SK-N-SH (cell line): ENCODE results near the gene SMARCC1. TPM values are rescaled to one million over a fixed set of nuclear protein-coding genes. Genes with fewer than 3 reads are reported as not detected.

Experiments used
- CTCF ChIA-PET: fragments of 300-600, 350-600 bp; formaldehyde crosslinking; extraction: SDS; loops from one replicate; lab custom pipeline; 2021; lab: Yijun Ruan, JAX
- POLR2A ChIA-PET: fragments of 350-600 bp; sonication (Branson Sonifier 250); formaldehyde crosslinking; extraction: SDS; loops from one replicate; lab custom pipeline; 2020; ENCODE audit warnings: antibody characterized with exemption, inconsistent platforms; lab: Yijun Ruan, JAX
- DNase-seq: peaks from one replicate; pipeline ENCODE4 v3.0.0; 2012
- H2AFZ ChIP-seq: fragments of 200-600 bp; sonication (generic); 2 replicates; pipeline ENCODE4 v1.8.1; 2016; ENCODE audit warnings: antibody characterized with exemption, mild to moderate bottlenecking, low read depth
- H3F3A ChIP-seq: fragments of 200-600 bp; sonication (generic); replicated peaks from 2 replicates; pipeline ENCODE3; 2016; ENCODE audit warnings: antibody characterized with exemption, mild to moderate bottlenecking; ENCODE audit not compliant: insufficient read depth
- H3K27ac ChIP-seq, 2 experiments: fragments of 200-500 bp in 1 of 2; fragments of 200-600 bp in 1 of 2; sonication (Bioruptor generic) in 1 of 2; sonication (generic), shearing (Covaris generic) in 1 of 2; 2 replicates each; pipeline versions ENCODE4 v1.5.1 to v1.6.1; 2014 to 2016; ENCODE audit warnings: low read depth in 2 of 2, inconsistent platforms in 1 of 2, low read length in 1 of 2, mild to moderate bottlenecking in 1 of 2, mixed read lengths in 1 of 2
- H3K27me3 ChIP-seq: fragments of 200-600 bp; sonication (generic), shearing (Covaris generic); 2 replicates; pipeline ENCODE4 v1.6.1; 2016; ENCODE audit warnings: mixed run types; ENCODE audit not compliant: insufficient read depth
- H3K36me3 ChIP-seq, 2 experiments: fragments of 200-500 bp in 1 of 2; fragments of 200-600 bp in 1 of 2; sonication (Bioruptor generic) in 1 of 2; sonication (generic) in 1 of 2; replicated peaks in 1 of 2; 2 replicates each; pipeline versions ENCODE3 to v1.5.1; 2014 to 2016; ENCODE audit warnings: low read length in 1 of 2, mild to moderate bottlenecking in 1 of 2; ENCODE audit not compliant: insufficient read depth in 2 of 2, control insufficient read depth in 1 of 2
- H3K4me1 ChIP-seq, 2 experiments: fragments of 200-500 bp in 1 of 2; fragments of 200-600 bp in 1 of 2; sonication (Bioruptor generic) in 1 of 2; sonication (generic), shearing (Covaris generic) in 1 of 2; 2 replicates each; pipeline versions ENCODE4 v1.5.1 to v1.6.1; 2014 to 2016; ENCODE audit warnings: low read depth in 1 of 2, low read length in 1 of 2, mixed run types in 1 of 2; ENCODE audit not compliant: insufficient read depth in 2 of 2, control insufficient read depth in 1 of 2
- H3K4me2 ChIP-seq: fragments of 200-600 bp; sonication (generic), shearing (Covaris generic); 2 replicates; pipeline ENCODE4 v1.6.1; 2017; ENCODE audit warnings: mixed run types
- H3K4me3 ChIP-seq, 2 experiments: fragments of 200-500 bp in 1 of 2; fragments of 200-600 bp in 1 of 2; sonication (Bioruptor generic) in 1 of 2; sonication (generic), shearing (Covaris generic) in 1 of 2; 2 replicates each; pipeline versions ENCODE4 v1.5.1 to v1.8.1; 2014 to 2016; ENCODE audit warnings: low read depth in 2 of 2, inconsistent platforms in 1 of 2, low read length in 1 of 2, mild to moderate bottlenecking in 1 of 2, mixed read lengths in 1 of 2, moderate library complexity in 1 of 2
- H3K79me2 ChIP-seq: fragments of 200-600 bp; sonication (generic); 2 replicates; pipeline ENCODE4 v1.8.1; 2017; ENCODE audit warnings: mild to moderate bottlenecking; ENCODE audit not compliant: insufficient read depth
- H3K9ac ChIP-seq: fragments of 200-600 bp; sonication (generic); 2 replicates; pipeline ENCODE4 v1.6.1; 2017; ENCODE audit warnings: mixed run types
- H3K9me2 ChIP-seq: fragments of 200-600 bp; sonication (generic); 2 replicates; pipeline ENCODE4 v1.6.1; 2017; ENCODE audit warnings: mixed run types
- H3K9me3 ChIP-seq: fragments of 200-600 bp; sonication (generic); 2 replicates; pipeline ENCODE4 v1.6.1; 2017; ENCODE audit warnings: mixed run types, mild to moderate bottlenecking, moderate library complexity
- H4K20me1 ChIP-seq: fragments of 200-600 bp; sonication (generic); 2 replicates; pipeline ENCODE4 v1.6.1; 2017; ENCODE audit warnings: mild to moderate bottlenecking, mixed run types; ENCODE audit not compliant: insufficient read depth
- EP300 ChIP-seq, 2 experiments: IDR thresholded peaks; 2 replicates each; pipeline versions ENCODE4 v1.4.0 to v1.6.1; 2012; ENCODE audit warnings: borderline replicate concordance in 1 of 2, low read depth in 1 of 2, low read length in 1 of 2
- EZH2phosphoT487 ChIP-seq: fragments of 200-600 bp; sonication (generic); IDR thresholded peaks from 2 replicates; pipeline ENCODE4 v1.6.1; 2017; ENCODE audit warnings: low read depth, mixed run types, mild to moderate bottlenecking, antibody characterized with exemption, moderate library complexity, borderline replicate concordance
- GATA2 ChIP-seq: sonication (generic); formaldehyde crosslinking; IDR thresholded peaks from 2 replicates; pipeline ENCODE4 v1.5.0; 2020; ENCODE audit warnings: mild to moderate bottlenecking, missing genetic modification reagents
- JUND ChIP-seq: IDR thresholded peaks from 2 replicates; pipeline ENCODE4 v1.4.0; 2012
- MEF2A ChIP-seq: IDR thresholded peaks from 2 replicates; pipeline ENCODE4 v1.4.0; 2012; ENCODE audit warnings: low read depth, borderline replicate concordance
- RXRA ChIP-seq: IDR thresholded peaks from 2 replicates; pipeline ENCODE4 v1.4.0; 2012; ENCODE audit warnings: low read depth, mild to moderate bottlenecking, borderline replicate concordance
- TAF1 ChIP-seq: IDR thresholded peaks from 2 replicates; pipeline ENCODE4 v1.6.1; 2012; ENCODE audit warnings: low read depth, mild to moderate bottlenecking, low read length, moderate library complexity, borderline replicate concordance
- YY1 ChIP-seq: IDR thresholded peaks from 2 replicates; pipeline ENCODE4 v1.4.0; 2012; ENCODE audit warnings: low read depth, mild to moderate bottlenecking
- WGBS: methylation state at CpG from one replicate; pipeline ENCODE4 v1.1.6; 2017; ENCODE audit warnings: low lambda C conversion rate; 5-methylcytosine and 5-hydroxymethylcytosine counted together
- polyA plus RNA-seq, 3 experiments: library from polyadenylated mRNA; depleted of rRNA; stranded (reverse); fragments of >200 nt; gene quantifications; 2 replicates each; pipeline ENCODE4 v1.2.3, GENCODE V29; 2012
- TF ChIP-seq, protein P1 (sequence below): fragments of 150-350 bp; IDR thresholded peaks from 2 replicates; pipeline ENCODE4 v1.6.1; 2017; ENCODE audit warnings: antibody characterized with exemption, low read length, low read depth, borderline replicate concordance

SMARCC1 gene
- polyA plus RNA-seq, 1 of the 3 experiments (the other 2 are of a cell fraction) = 16.5 TPM

DNA sequence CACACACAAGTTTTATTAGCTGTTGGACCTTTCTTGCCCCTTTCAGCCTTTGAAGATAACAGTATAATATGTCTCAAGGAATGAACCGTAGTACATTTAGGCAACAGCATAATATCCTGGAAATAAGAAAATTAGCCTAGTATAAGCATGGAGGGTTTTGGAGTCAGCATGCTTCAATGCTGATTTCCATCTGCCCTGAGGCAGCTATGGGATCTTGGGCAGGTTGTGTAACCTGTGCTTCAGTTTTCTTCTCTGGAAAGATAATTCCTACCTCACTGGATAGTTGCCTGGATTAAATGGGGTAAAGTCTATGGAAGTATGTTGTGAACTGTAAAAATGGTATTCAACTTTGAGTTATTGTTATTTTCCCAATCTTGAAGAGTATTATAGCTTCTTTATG, 22.9 kb upstream of the SMARCC1 start:
- peak overlapping the region in 1 of 2 experiments; percentile 100; a peak in 1 of 4 replicates for H3K4me3 ChIP-seq
- H4K20me1 ChIP-seq = no peaks in the 10 kb centered on the region
- CTCF ChIA-PET = interaction anchor here (1.5 to 2.0 kb wide), 3 partner anchors 20 to 291 kb away, joined by 6 to 14 read pairs (median 8); partner anchors contain the start of gene ELP6
- 94% methylated on average over 1 of the region's 1 CpG for WGBS
- H3F3A ChIP-seq = peaks cover 17% of the 10 kb centered on the region
- H3K4me2 ChIP-seq = peak overlapping the region; percentile 99; the same call in 1 of the 2 replicates
- H3K27ac ChIP-seq = no peak overlapping the region
- H3K9ac ChIP-seq = no peak overlapping the region
- TF ChIP-seq YY1 (no peak), MEF2A (no peak), EP300 (IDR thresholded peaks at IDR 0.05; ENCODE audit: borderline replicate concordance in 1 of 2, low read depth in 1 of 2, low read length in 1 of 2) (no peak), GATA2 (CRISPR knock-in tag) (no peak), JUND (no peak), RXRA (no peak), EZH2phosphoT487 (no peak)
- TF ChIP-seq, protein P1, sequence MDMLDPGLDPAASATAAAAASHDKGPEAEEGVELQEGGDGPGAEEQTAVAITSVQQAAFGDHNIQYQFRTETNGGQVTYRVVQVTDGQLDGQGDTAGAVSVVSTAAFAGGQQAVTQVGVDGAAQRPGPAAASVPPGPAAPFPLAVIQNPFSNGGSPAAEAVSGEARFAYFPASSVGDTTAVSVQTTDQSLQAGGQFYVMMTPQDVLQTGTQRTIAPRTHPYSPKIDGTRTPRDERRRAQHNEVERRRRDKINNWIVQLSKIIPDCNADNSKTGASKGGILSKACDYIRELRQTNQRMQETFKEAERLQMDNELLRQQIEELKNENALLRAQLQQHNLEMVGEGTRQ = no peak
- TF ChIP-seq, all 33 proteins: peak for 0
- Histone ChIP-seq H3K9me3 (no peaks in the 10 kb centered on the region), H3K36me3 (peaks cover 2 to 21% of the 10 kb centered on the region in 2 experiments), H3K79me2 (peaks cover 36% of the 10 kb centered on the region), H3K27me3 (no peaks in the 10 kb centered on the region), H3K9me2 (no peaks in the 10 kb centered on the region), H2AFZ (no peak overlapping the region), H3K4me1 (peaks cover 0 to 4% of the 10 kb centered on the region in 2 experiments; a peak in 2 of 4 replicates)
- no peak for DNase-seq
- POLR2A ChIA-PET = no interaction called here

DNA sequence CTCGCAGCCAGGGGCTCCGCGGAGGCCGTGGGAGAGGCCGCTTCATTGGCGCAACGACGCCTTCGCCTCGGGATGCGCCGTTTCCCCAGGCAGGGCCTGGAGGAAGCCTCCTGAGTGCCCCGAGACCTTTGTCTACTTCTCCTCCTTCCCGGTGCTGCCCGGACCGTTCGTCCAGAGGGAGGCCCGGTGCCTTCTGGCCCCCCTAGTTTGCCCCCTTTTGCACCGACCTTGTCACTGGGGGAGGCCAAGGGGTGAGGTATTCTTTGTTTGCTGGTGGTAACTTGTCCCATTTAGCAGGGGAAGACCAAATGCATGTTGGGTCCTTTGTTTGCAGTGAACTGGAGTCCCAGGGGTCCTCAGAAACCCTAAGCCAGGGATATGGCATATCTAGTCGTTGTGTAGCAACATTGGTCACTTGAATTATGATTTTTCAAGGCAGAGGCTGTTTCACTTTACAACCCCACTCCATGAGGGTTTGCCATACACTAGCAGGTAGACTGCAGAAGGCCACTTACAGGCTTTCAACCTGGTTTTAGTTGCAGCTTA, 21.9 kb upstream of the SMARCC1 start:
- CTCF ChIA-PET = interaction anchor here (1.5 to 2.0 kb wide), 3 partner anchors 21 to 290 kb away, joined by 6 to 14 read pairs (median 8); partner anchors contain the start of gene ELP6

More for the DNA sequence above, 21.9 kb upstream of the SMARCC1 start:
- TF ChIP-seq TAF1 (peak; percentile 16; the same call in 1 of the 2 replicates), EP300 (IDR thresholded peaks at IDR 0.05; ENCODE audit: borderline replicate concordance in 1 of 2, low read depth in 1 of 2, low read length in 1 of 2) (no peak)
- peak overlapping the region; percentile 66 to 100 for H3K4me3 ChIP-seq
- H4K20me1 ChIP-seq = no peaks in the 10 kb centered on the region
- H3K79me2 ChIP-seq = peaks cover 36% of the 10 kb centered on the region
- peaks cover 0 to 4% of the 10 kb centered on the region in 2 experiments; a peak in 2 of 4 replicates for H3K4me1 ChIP-seq
- peak overlapping the region; percentile 99 for H3K4me2 ChIP-seq
- POLR2A ChIA-PET = interaction anchor here (1.0 kb wide), 1 partner anchor 13 kb away, joined by 3 read pairs; no protein-coding TSS in a partner anchor
- peak overlapping the region; percentile 99 for H3K9ac ChIP-seq
- H3K9me3 ChIP-seq = no peaks in the 10 kb centered on the region
- no peaks in the 10 kb centered on the region for H3K27me3 ChIP-seq
- peak overlapping the region; percentile 91 to 93 for H3K27ac ChIP-seq
- H3F3A ChIP-seq = peaks cover 17% of the 10 kb centered on the region
- H3K36me3 ChIP-seq = peaks cover 0 to 12% of the 10 kb centered on the region in 2 experiments
- 0% methylated on average over 7 of the region's 20 CpGs for WGBS
- no peaks in the 10 kb centered on the region for H3K9me2 ChIP-seq
- peak overlapping the region; percentile 86 for H2AFZ ChIP-seq
- no peak for DNase-seq
